ENCODE results near the gene NRXN3.

GRCh38 chr14:78657451-78657850, 487.3 kb downstream of the NRXN3 start:
- no peak for TF ChIP-seq POLR2A (IDR thresholded peaks at IDR 0.05; ENCODE audit: low read depth, low read length)
- TF ChIP-seq CEBPB (IDR thresholded peaks at IDR 0.05; ENCODE audit: low read depth, low read length): no peak
- TF ChIP-seq CTCF (conservative IDR thresholded peaks at IDR 0.05; ENCODE audit: low read depth, low read length): no peak
- no peak for TF ChIP-seq USF2 (IDR thresholded peaks at IDR 0.05; ENCODE audit: low read depth, low read length)
- no peak for TF ChIP-seq RCOR1 (IDR thresholded peaks at IDR 0.05; ENCODE audit: insufficient replicate concordance, low read length)
- TF ChIP-seq SMC3 (IDR thresholded peaks at IDR 0.05; ENCODE audit: low read depth, low read length): no peak

All from IMR-90 (cell line).